DND-41 (cell line): Measurements from ENCODE around the gene SLC25A6.

Experiments
- ATAC-seq: fragments of 200-7000 bp; cut with Tn5 transposase; 3 replicates; pipeline ENCODE4 v1.9.1; 2021; ENCODE audit warnings: low read depth; ENCODE audit not compliant: insufficient read depth
- DNase-seq: peaks from one replicate; pipeline ENCODE4 v3.0.0-alpha.2; 2020
- H2AFZ ChIP-seq: 2 replicates; pipeline ENCODE4 v1.6.0; 2012; ENCODE audit warnings: low read depth, low read length
- H3K27ac ChIP-seq: 2 replicates; pipeline ENCODE4 v1.5.1; 2012; ENCODE audit warnings: low read length, inconsistent platforms
- H3K27me3 ChIP-seq: fragments of 200-600 bp; sonication (generic); 2 replicates; pipeline ENCODE4 v1.6.0; 2012; ENCODE audit warnings: low read length, mild to moderate bottlenecking, inconsistent platforms; ENCODE audit not compliant: insufficient read depth, poor library complexity
- H3K36me3 ChIP-seq: 2 replicates; pipeline ENCODE4 v1.5.1; 2012; ENCODE audit warnings: low read length, inconsistent platforms; ENCODE audit not compliant: insufficient read depth
- H3K4me1 ChIP-seq: 2 replicates; pipeline ENCODE4 v1.5.1; 2012; ENCODE audit warnings: mild to moderate bottlenecking, low read length; ENCODE audit not compliant: insufficient read depth
- H3K4me2 ChIP-seq: 2 replicates; pipeline ENCODE4 v1.6.0; 2012; ENCODE audit warnings: mild to moderate bottlenecking, moderate library complexity, low read length, inconsistent platforms; ENCODE audit not compliant: insufficient read depth
- H3K4me3 ChIP-seq, 2 experiments: fragments of 200-600 bp in 1 of 2; shearing (Covaris generic) in 1 of 2; 2 replicates each; pipeline ENCODE4 v1.5.1; 2012 to 2016; ENCODE audit warnings: inconsistent platforms in 2 of 2, low read length in 2 of 2, mild to moderate bottlenecking in 2 of 2, low read depth in 1 of 2, moderate library complexity in 1 of 2
- H3K79me2 ChIP-seq: 2 replicates; pipeline ENCODE4 v1.6.0; 2012; ENCODE audit warnings: low read length, inconsistent platforms; ENCODE audit not compliant: insufficient read depth
- H3K9ac ChIP-seq: 2 replicates; pipeline ENCODE4 v1.6.0; 2012; ENCODE audit warnings: low read depth, mild to moderate bottlenecking, inconsistent platforms, low read length, moderate library complexity
- H3K9me3 ChIP-seq: 2 replicates; pipeline ENCODE4 v1.5.1; 2012; ENCODE audit warnings: low read length, moderate library complexity, mild to moderate bottlenecking, inconsistent platforms; ENCODE audit not compliant: insufficient read depth, severe bottlenecking
- H4K20me1 ChIP-seq: 2 replicates; pipeline ENCODE4 v1.6.0; 2012; ENCODE audit warnings: low read length; ENCODE audit not compliant: insufficient read depth
- CTCF ChIP-seq: IDR thresholded peaks from 2 replicates; pipeline ENCODE4 v1.5.1; 2012; ENCODE audit warnings: borderline replicate concordance, low read length, moderate library complexity, mild to moderate bottlenecking; ENCODE audit not compliant: poor library complexity, severe bottlenecking; ENCODE audit errors: extremely low read depth
- EZH2 ChIP-seq: IDR thresholded peaks from 3 replicates; pipeline ENCODE4 v1.6.1; 2012; ENCODE audit warnings: borderline replicate concordance, low read depth, mild to moderate bottlenecking, moderate library complexity, low read length, inconsistent platforms; ENCODE audit not compliant: severe bottlenecking

SLC25A6 gene

GRCh38 chrX:1398431-1399340 is 6.8 kb upstream of the SLC25A6 start:
- no peak overlapping the region for H2AFZ ChIP-seq
- no peak overlapping the region for H3K27ac ChIP-seq
- TF ChIP-seq EZH2 (no peak), CTCF (no peak)
- peaks cover 33% of the 10 kb centered on the region for H3K79me2 ChIP-seq
- no peak overlapping the region for H3K4me2 ChIP-seq
- no peak for ATAC-seq
- no peak for DNase-seq
- peaks cover 86% of the 10 kb centered on the region for H3K36me3 ChIP-seq
- no peaks in the 10 kb centered on the region for H3K9me3 ChIP-seq
- peaks cover 23% of the 10 kb centered on the region for H3K4me1 ChIP-seq
- peaks cover 35% of the 10 kb centered on the region for H4K20me1 ChIP-seq
- H3K27me3 ChIP-seq = no peaks in the 10 kb centered on the region
- no peak overlapping the region for H3K9ac ChIP-seq
- no peak overlapping the region for H3K4me3 ChIP-seq

DNA sequence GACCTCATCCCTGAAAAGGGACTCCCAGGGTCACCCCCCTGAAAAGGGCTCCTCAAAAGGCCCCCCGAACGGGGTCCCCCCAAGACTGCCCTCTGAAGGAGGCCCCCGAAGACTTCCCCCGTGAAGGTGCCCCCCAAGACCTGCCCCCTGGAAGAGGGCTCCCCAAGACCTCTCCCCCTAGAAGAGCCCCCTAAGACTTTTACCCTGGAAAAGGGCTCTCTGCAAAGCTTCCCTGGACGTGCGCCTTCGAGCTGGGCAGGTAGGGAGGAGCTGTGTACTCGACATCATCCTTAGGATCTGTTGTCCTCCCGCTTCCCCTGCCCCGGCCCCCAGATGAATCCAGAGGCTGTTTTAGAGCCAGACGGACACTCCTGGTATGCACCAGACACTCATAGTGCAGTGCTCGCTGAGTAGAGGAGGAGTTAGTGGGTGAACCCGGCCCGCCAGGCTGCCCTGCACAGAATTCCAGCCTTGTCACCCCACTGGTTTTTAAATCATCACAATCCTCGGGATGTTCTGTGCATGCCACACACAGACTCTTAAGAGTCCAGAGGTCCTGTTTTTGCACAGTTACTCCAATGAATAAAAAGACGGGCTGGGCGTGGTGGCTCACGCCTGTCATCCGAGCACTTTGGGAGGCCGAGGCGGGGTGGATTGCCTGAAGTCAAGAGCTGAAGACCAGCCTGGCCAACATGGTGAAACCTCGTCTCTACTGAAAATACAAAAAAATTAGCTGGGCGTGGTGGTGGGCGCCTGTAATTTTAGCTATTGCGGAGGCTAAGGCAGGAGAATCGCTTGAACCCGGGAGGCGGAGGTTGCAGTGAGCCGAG is 5.7 kb upstream of the SLC25A6 start:
- Histone ChIP-seq H3K27ac (no peak overlapping the region), H3K4me1 (peaks cover 30% of the 10 kb centered on the region), H4K20me1 (peaks cover 35% of the 10 kb centered on the region), H3K79me2 (peaks cover 42% of the 10 kb centered on the region), H2AFZ (no peak overlapping the region), H3K27me3 (no peaks in the 10 kb centered on the region), H3K9ac (no peak overlapping the region), H3K36me3 (peaks cover 77% of the 10 kb centered on the region), H3K9me3 (no peaks in the 10 kb centered on the region), H3K4me3 (no peak overlapping the region), H3K4me2 (no peak overlapping the region)
- no peak for TF ChIP-seq EZH2
- TF ChIP-seq CTCF = no peak
- no peak for DNase-seq
- no peak for ATAC-seq

DNA sequence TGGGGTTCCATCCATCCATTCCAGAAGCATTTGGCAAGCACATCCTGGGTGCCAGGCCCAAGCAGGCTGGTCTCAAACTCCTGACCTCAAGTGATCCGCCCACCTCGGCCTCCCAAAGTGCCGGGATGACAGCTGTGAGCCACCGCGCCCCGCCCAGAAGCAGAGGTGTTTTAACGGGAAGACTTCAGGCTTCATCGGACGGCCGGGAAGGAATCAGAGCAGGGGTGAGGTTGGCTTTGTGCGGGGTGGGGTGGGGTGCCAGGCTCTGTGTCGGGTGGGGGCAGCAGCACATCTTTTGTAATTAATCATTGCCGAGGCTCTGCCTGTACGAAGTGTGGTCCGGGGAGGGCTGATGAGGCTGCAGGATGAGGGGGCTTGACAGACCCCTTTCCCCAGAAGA is 5.1 kb upstream of the SLC25A6 start:
- peaks cover 46% of the 10 kb centered on the region for H3K79me2 ChIP-seq
- H2AFZ ChIP-seq = no peak overlapping the region
- H3K4me1 ChIP-seq = peaks cover 30% of the 10 kb centered on the region
- H3K27ac ChIP-seq = no peak overlapping the region
- H3K4me2 ChIP-seq = no peak overlapping the region
- H3K4me3 ChIP-seq = no peak overlapping the region
- H3K9ac ChIP-seq = no peak overlapping the region
- peaks cover 35% of the 10 kb centered on the region for H4K20me1 ChIP-seq
- ATAC-seq = no peak
- DNase-seq = no peak
- H3K36me3 ChIP-seq = peaks cover 73% of the 10 kb centered on the region
- no peaks in the 10 kb centered on the region for H3K27me3 ChIP-seq
- no peaks in the 10 kb centered on the region for H3K9me3 ChIP-seq
- TF ChIP-seq CTCF = no peak
